Neural crest cell (in vitro differentiated cells): ENCODE results near the gene POLD2. TPM values are rescaled to one million over a fixed set of nuclear protein-coding genes. Genes with fewer than 3 reads are reported as not detected.

Experiments used
- DNase-seq: peaks from one replicate; pipeline ENCODE4 v3.0.0; 2021; ENCODE audit warnings: low read depth, mixed read lengths, low spot score
- H3K27ac Mint-ChIP-seq: one replicate; pipeline ENCODE4 v1.8.0; 2021; ENCODE audit warnings: mild to moderate bottlenecking, mixed read lengths; ENCODE audit not compliant: unreplicated experiment
- H3K27me3 Mint-ChIP-seq: 2 replicates; pipeline ENCODE4 v1.8.0; 2021; ENCODE audit warnings: low read depth, mild to moderate bottlenecking, mixed read lengths
- H3K36me3 Mint-ChIP-seq: 2 replicates; pipeline ENCODE4 v1.8.0; 2021; ENCODE audit warnings: low read depth, mild to moderate bottlenecking, mixed read lengths
- H3K4me1 Mint-ChIP-seq: 2 replicates; pipeline ENCODE4 v1.8.0; 2021; ENCODE audit warnings: mixed read lengths
- H3K4me3 Mint-ChIP-seq: one replicate; pipeline ENCODE4 v1.8.0; 2021; ENCODE audit warnings: mild to moderate bottlenecking, mixed read lengths
- H3K9me3 Mint-ChIP-seq: 2 replicates; pipeline ENCODE4 v1.8.0; 2021; ENCODE audit warnings: mixed read lengths
- CTCF ChIP-seq: fragments of 200-600 bp; sonication (generic); conservative IDR thresholded peaks from 2 replicates; pipeline ENCODE4 v1.5.0; 2021; ENCODE audit warnings: antibody characterized with exemption, mild to moderate bottlenecking
- total RNA-seq: library from RNA; stranded (reverse); gene quantifications from 2 replicates; pipeline ENCODE4 v1.2.1, GENCODE V29; 2021

Gene POLD2
- total RNA-seq, 1 donor from 2014 or later, result 159 TPM

- Mint-ChIP-seq H3K27ac (no peak overlapping the region), H3K4me3 (no peak overlapping the region), H3K27me3 (no peaks in the 10 kb centered on the region), H3K36me3 (no peaks in the 10 kb centered on the region), H3K4me1 (peaks cover 15% of the 10 kb centered on the region), H3K9me3 (no peaks in the 10 kb centered on the region)
- no peak for DNase-seq
- no peak for TF ChIP-seq CTCF
Observed at GRCh38 chr7:44098092-44099068, 25.0 kb downstream of the POLD2 start.

GRCh38 chr7:44097064-44097932 lies 26.1 kb downstream of the POLD2 start:
- Mint-ChIP-seq H3K9me3 (no peaks in the 10 kb centered on the region), H3K4me3 (no peak overlapping the region), H3K27me3 (no peaks in the 10 kb centered on the region), H3K36me3 (no peaks in the 10 kb centered on the region), H3K27ac (peak overlapping the region; percentile 75), H3K4me1 (peaks cover 15% of the 10 kb centered on the region)
- no peak for TF ChIP-seq CTCF
- DNase-seq, result no peak

- Mint-ChIP-seq H3K4me1 (peaks cover 15% of the 10 kb centered on the region), H3K4me3 (no peak overlapping the region), H3K36me3 (no peaks in the 10 kb centered on the region), H3K27me3 (no peaks in the 10 kb centered on the region), H3K9me3 (no peaks in the 10 kb centered on the region), H3K27ac (peak overlapping the region; percentile 75)
- DNase-seq, result no peak
- no peak for TF ChIP-seq CTCF
Observed at GRCh38 chr7:44096326-44096881, 26.9 kb downstream of the POLD2 start.

GRCh38 chr7:44095781-44096180 lies 27.6 kb downstream of the POLD2 start:
- no peak overlapping the region for H3K27ac Mint-ChIP-seq
- H3K27me3 Mint-ChIP-seq, result no peaks in the 10 kb centered on the region
- H3K4me1 Mint-ChIP-seq, result peaks cover 14% of the 10 kb centered on the region
- H3K4me3 Mint-ChIP-seq, result no peak overlapping the region
- H3K36me3 Mint-ChIP-seq, result no peaks in the 10 kb centered on the region
- no peaks in the 10 kb centered on the region for H3K9me3 Mint-ChIP-seq
- no peak for TF ChIP-seq CTCF
- DNase-seq, result no peak

GRCh38 chr7:44094883-44095592 lies 28.3 kb downstream of the POLD2 start:
- H3K36me3 Mint-ChIP-seq, result no peaks in the 10 kb centered on the region
- H3K4me3 Mint-ChIP-seq, result no peak overlapping the region
- no peaks in the 10 kb centered on the region for H3K9me3 Mint-ChIP-seq
- H3K27me3 Mint-ChIP-seq, result no peaks in the 10 kb centered on the region
- DNase-seq, result no peak
- no peak overlapping the region for H3K27ac Mint-ChIP-seq
- H3K4me1 Mint-ChIP-seq, result peaks cover 7% of the 10 kb centered on the region
- TF ChIP-seq CTCF, result no peak
